ENCODE results near the gene GDF7.

GDF7 gene

GRCh38 chr2:20645301-20645701 lies 21.6 kb upstream of the GDF7 start:
- no peak for DNase-seq (ENCODE audit: low read depth)

DNA sequence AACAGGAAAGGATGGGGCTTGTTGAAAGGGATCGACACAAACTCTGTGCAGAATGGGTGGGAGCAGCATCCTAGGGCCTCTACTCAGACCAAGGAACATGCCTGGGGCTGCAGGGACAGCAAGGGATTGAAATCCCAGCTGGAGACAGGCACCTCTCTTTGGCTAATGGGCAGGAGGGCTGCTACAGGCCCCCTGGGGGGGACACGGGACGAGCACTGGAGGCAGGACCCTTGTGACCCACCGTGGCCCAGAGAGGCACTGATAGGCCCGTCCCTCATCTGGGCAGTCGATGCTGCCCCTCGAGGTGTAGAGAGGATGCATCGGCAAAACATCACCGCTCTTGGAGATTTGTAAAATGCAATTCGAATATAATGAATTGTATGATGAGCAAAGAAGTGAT lies 21.2 kb upstream of the GDF7 start:
- DNase-seq (ENCODE audit: low read depth) = no peak

DNA sequence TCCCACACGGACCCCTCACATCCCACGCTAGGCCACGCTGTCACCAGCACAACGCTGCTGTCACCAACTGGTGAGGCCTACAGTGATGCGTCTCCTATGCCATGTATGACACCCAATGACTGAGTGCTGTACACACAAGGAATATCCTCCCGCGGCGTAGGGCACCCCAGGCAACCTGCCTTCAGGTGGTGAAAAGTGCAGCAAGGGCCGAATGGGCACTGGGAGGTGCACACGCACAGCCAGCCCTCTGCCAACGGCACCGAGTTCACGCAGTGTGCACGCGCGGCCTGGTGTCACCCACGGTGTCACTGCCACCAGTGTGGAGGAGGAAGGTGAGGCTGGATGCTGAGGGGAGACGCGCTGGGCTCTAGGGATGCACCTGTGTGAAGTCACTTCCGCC lies 20.5 kb upstream of the GDF7 start:
- no peak for DNase-seq (ENCODE audit: low read depth)

DNA sequence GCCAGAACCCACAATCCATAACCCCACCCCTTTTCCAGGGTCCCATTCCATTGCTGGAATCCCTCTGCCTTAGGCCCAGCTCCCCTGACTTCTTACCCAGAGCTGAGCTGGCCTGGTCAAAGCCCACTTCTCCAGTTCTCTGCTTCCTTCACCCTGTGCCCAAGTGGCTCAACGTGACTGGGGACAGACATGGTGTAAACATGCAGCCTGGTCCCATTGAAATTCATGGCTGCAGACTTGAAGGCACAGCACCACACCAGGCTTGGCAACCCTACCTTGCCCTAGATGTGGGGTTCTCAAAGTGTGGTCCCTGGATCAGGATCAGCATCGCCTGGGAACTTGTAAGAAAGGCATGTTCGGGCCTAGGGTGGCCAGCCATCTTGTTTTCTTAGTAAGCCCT lies 19.7 kb upstream of the GDF7 start:
- no peak for DNase-seq (ENCODE audit: low read depth)

- DNase-seq (ENCODE audit: low read depth) = no peak
Observed at GRCh38 chr2:20647738-20648137, 19.2 kb upstream of the GDF7 start.

- no peak for DNase-seq (ENCODE audit: low read depth)
Observed at GRCh38 chr2:20648206-20648605, 18.7 kb upstream of the GDF7 start.

DNA sequence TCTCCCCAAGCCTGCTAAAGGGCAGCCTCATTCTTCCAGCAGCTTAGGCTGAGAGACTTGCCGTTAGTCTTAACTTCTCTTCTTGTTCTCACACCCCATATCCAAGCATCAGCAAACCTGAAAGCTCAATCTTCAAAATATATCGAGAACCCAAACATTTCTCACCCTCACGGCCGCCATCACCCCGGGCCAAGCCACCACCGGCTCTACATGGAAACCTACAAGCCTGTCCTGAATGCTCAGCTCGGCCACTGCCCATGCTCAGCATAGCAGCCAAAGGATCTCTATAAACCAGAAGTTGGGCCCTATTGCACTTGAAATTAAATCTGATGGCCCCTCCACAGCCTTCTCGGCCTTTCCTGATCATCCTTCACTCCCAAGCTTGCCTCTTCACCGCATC lies 18.1 kb upstream of the GDF7 start:
- no peak for DNase-seq (ENCODE audit: low read depth)

- no peak for DNase-seq (ENCODE audit: low read depth)
Observed at GRCh38 chr2:20649576-20649975, 17.4 kb upstream of the GDF7 start.

- DNase-seq (ENCODE audit: low read depth) = no peak
Observed at GRCh38 chr2:20649976-20650375, 17.0 kb upstream of the GDF7 start.

DNA sequence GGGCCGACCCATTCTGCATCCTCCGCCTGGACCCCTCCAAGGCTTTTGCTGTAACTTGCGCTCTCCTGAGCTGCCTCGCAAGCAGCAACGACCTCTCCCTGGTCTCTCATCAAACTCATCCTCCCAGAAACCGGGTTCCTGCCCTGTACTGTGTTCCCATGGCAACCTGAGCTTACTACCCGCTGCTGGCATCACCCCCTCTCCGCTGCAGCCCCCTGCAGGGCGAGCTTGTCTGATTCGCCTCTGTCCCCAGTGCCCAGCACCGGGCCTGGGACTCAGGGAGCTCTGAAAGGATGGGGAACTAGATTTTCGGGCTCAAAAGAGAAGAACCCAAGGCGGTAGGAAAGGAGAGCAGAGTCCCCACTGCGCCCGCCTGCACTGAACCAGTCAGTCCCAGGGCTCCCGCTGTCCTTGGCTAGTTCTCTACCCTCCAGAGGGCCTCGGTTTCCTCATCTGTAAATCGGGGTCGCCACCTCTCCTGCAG lies 16.5 kb upstream of the GDF7 start:
- DNase-seq (ENCODE audit: low read depth) = peak; percentile 40

GRCh38 chr2:20650877-20651730 lies 15.8 kb upstream of the GDF7 start, which contains the start of gene HS1BP3:
HS1BP3 (minus strand) TSS chr2:20651098; CDS start chr2:20651063, 35 bp downstream.
- DNase-seq (ENCODE audit: low read depth) = peak; percentile 65

DNA sequence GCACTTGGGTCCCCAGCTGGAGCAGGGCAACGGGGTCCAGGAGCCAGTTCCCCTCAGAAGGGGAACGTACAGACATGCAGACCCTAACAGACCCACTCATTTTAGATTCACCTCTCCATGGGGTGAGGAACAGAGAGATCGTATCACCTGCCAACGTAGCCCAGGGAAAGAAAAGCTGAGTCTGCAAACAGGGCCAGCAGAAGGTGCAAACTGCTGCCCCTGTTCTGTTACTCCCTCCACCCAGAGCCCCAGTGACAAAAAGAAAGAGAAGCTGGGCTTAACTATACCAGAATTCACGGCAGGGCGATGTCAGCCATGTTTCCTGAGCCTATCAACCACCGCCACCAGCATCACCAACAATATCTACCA lies 15.2 kb upstream of the GDF7 start:
- DNase-seq (ENCODE audit: low read depth) = no peak

DNA sequence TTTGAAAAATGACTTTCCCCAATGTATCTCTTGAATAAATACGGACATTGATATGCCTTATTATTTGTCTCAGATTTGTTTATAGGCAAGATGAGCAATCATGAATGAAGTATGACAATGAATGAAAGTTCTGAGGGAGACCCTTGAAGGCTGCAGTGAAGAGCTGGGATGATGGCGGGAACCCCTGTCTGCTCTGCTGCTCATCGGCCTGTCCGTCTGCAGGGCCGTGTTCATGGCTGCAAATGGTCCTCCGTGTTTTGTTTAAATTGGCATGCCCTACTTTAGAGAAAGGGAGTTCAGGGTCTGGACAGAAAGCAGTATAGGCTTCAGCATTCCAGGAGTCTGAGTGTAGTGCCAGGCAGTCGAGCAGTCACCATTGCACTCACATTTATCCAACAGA lies 14.8 kb upstream of the GDF7 start:
- DNase-seq (ENCODE audit: low read depth) = no peak

- DNase-seq (ENCODE audit: low read depth) = no peak
Observed at GRCh38 chr2:20652673-20653575, 14.0 kb upstream of the GDF7 start.

DNA sequence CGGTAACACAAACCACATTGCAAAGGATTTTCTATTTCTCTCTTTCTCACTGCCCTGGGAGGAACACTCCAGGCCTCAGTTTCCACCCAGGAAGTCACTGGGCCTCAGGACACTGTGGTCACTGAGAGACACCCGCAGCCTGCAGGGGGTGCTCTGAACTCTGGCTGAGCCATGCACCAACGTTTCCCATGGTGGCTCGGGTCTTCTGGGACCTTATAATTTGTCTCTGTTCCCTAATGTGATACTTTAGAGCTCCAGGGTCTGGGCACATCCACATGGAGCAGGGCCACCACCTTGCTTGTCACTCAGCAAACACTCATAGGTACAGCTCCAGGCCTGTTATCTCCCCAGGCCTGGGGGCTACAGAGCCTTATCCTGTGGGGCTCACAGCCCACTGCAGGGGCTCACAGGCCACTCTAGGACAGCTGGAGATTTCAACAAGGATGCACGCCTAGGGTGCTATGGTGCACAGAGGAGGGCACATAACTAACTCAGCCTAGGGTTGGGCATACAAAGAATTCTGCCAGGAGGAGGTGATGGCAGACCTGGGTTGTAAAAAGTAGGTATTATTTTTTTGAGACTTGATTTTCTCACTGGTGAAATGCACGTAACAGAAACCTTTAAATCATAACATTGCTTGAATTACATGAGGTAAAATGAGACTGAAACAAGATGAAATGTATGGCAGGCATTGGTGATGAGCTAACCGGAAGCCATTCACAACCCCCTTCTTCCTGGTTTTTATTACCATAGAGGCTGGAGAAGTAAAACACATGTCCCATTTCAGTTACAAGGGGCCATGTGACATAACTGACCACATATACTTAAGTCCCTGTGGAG lies 13.0 kb upstream of the GDF7 start:
- no peak for DNase-seq (ENCODE audit: low read depth)

DNA sequence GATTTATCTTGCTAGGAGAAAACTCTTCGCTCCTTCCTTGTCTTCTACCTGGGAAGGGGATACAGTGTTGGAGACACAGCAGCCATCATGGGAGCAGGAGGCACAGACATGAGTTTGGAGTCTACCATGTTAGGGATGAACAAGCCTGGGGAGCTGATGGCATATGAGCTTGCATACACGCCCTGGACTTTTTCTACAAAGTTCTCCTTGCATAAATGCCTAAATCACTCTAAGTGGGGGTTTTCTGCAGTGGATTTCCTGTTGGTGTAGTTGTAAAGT lies 12.5 kb upstream of the GDF7 start:
- DNase-seq (ENCODE audit: low read depth) = no peak

GRCh38 chr2:20656561-20656960 lies 10.4 kb upstream of the GDF7 start:
- DNase-seq (ENCODE audit: low read depth) = no peak

DNA sequence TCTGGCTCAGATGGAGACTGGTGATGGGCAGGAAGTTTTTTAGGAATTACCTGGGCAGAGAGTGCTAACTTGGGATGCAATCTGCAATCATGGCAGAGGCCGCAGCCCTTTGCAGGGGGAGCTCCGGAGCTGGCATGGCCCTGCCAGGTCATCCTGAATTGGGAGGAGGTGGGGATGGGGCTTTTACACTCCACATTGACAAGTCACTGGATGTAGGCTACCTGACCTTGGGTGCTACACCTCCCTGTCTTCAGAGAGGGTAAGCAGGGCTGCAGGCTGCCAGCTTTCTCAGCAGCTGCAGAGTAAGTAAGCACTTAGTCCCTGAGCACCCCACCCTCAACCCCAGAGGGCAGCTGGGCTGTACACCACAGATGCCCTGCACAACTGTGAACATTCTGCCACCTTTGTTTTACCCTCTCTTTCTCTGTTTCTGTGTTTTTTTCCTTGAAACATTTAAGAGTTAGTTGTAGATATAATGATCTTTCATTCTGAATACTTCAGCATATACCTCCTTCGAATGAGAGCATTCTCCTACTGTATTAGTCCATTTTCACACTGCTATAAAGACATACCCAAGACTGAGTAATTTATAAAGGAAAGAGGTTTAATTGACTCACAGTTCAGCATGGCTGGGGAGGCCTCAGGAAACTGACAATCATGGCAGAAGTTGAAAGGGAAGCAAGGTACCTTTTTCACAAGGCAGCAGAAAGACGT lies 9.3 kb upstream of the GDF7 start:
- DNase-seq (ENCODE audit: low read depth) = no peak

GRCh38 chr2:20660506-20661420 lies 6.2 kb upstream of the GDF7 start:
- no peak for DNase-seq (ENCODE audit: low read depth)
